ENCODE measurements around the gene ADD2. TPM values are rescaled to one million over a fixed set of nuclear protein-coding genes. Genes with fewer than 3 reads are reported as not detected.

ADD2 gene
- polyA plus RNA-seq, 1 experiment, result 0.12 TPM

DNA sequence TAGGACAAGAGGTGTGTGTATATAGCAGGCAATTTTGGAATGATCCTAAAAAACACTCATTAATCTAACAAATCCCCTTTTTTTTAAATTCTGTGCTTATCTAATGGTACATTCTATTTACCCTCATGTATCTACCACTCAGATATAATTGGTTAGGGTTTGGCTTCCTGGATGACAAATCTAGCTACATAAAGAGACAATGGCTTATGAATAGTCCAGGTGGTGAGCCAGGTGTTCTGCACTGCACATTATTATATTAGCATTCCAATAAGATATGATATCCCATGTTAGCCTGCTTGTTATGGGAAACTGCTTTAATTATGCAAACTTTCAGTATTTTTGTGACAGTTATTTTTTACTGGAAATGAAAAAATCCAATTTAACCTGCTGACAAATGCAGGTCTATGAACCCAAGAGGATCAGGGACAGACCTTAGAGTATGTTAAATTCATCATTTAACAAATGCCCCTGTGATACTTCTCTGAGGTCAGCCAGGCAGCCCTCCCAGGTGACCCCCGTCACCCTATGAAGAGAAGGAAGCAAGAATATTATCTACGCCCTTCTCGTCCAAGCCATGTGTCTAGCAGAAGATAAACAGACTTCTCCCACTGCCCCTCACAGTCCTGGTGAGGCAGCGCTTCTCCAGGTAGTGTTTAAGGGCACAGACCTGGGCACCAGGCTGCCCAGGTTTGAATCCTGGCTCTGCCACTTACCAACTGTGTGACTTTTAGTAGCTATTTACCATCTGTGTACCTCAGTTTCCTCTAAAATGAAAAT lies 83.0 kb downstream of the ADD2 start:
- peaks cover 2% of the 10 kb centered on the region for H3K27me3 ChIP-seq (ENCODE audit: control insufficient read depth, insufficient read depth, low read length)
- no peak overlapping the region for H3K4me3 ChIP-seq (ENCODE audit: low read depth, low read length)
- no peak for TF ChIP-seq CTCF (IDR thresholded peaks at IDR 0.05; ENCODE audit: low read depth, low read length)
- DNase-seq (ENCODE audit: low read depth, low spot score), result no peak
- no peak overlapping the region for H3K27ac ChIP-seq (ENCODE audit: low read depth, low read length)
- ChIA-PET CTCF (no interaction called here), POLR2A (no interaction called here)
- H3K9me3 ChIP-seq (ENCODE audit: control insufficient read depth, insufficient read depth, low read length), result no peaks in the 10 kb centered on the region

GRCh38 chr2:70683455-70683854 lies 84.5 kb downstream of the ADD2 start:
- POLR2A ChIA-PET, result no interaction called here
- Histone ChIP-seq H3K9me3 (ENCODE audit: control insufficient read depth, insufficient read depth, low read length) (no peaks in the 10 kb centered on the region), H3K4me3 (ENCODE audit: low read depth, low read length) (no peak overlapping the region), H3K27ac (ENCODE audit: low read depth, low read length) (no peak overlapping the region), H3K27me3 (ENCODE audit: control insufficient read depth, insufficient read depth, low read length) (peaks cover 2% of the 10 kb centered on the region)
- CTCF ChIA-PET, result no interaction called here
- no peak for TF ChIP-seq CTCF (IDR thresholded peaks at IDR 0.05; ENCODE audit: low read depth, low read length)
- no peak for DNase-seq (ENCODE audit: low read depth, low spot score)

GRCh38 chr2:70680735-70681134 lies 87.3 kb downstream of the ADD2 start:
- no peak for TF ChIP-seq CTCF (IDR thresholded peaks at IDR 0.05; ENCODE audit: low read depth, low read length)
- DNase-seq (ENCODE audit: low read depth, low spot score), result no peak
- Histone ChIP-seq H3K27me3 (ENCODE audit: control insufficient read depth, insufficient read depth, low read length) (peaks cover 2% of the 10 kb centered on the region), H3K9me3 (ENCODE audit: control insufficient read depth, insufficient read depth, low read length) (no peaks in the 10 kb centered on the region), H3K4me3 (ENCODE audit: low read depth, low read length) (no peak overlapping the region), H3K27ac (ENCODE audit: low read depth, low read length) (no peak overlapping the region)
- CTCF ChIA-PET, result no interaction called here
- POLR2A ChIA-PET, result no interaction called here

DNA sequence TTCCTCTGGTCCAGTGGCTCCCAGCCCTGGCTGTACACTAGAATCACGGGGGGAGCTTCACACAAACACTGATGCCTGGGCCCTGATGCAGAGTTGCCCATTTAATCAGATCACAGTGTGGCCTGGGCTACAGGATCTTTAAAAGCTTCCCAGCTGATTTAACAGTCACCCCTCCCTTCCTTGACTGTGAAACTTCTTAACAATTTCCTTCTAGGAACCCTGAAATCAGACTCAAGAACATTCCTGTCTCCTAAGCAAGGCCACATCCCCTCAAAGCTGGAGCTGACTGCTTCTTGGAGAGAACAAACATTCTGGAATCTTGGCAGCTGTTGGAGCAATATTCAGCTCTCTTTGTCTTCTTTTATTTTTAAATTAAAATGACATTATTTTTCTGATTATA lies 88.7 kb downstream of the ADD2 start:
- no peak for TF ChIP-seq CTCF (IDR thresholded peaks at IDR 0.05; ENCODE audit: low read depth, low read length)
- H3K4me3 ChIP-seq (ENCODE audit: low read depth, low read length), result no peak overlapping the region
- peaks cover 2% of the 10 kb centered on the region for H3K27me3 ChIP-seq (ENCODE audit: control insufficient read depth, insufficient read depth, low read length)
- ChIA-PET POLR2A (no interaction called here), CTCF (no interaction called here)
- H3K27ac ChIP-seq (ENCODE audit: low read depth, low read length), result no peak overlapping the region
- no peaks in the 10 kb centered on the region for H3K9me3 ChIP-seq (ENCODE audit: control insufficient read depth, insufficient read depth, low read length)
- DNase-seq (ENCODE audit: low read depth, low spot score), result no peak

DNA sequence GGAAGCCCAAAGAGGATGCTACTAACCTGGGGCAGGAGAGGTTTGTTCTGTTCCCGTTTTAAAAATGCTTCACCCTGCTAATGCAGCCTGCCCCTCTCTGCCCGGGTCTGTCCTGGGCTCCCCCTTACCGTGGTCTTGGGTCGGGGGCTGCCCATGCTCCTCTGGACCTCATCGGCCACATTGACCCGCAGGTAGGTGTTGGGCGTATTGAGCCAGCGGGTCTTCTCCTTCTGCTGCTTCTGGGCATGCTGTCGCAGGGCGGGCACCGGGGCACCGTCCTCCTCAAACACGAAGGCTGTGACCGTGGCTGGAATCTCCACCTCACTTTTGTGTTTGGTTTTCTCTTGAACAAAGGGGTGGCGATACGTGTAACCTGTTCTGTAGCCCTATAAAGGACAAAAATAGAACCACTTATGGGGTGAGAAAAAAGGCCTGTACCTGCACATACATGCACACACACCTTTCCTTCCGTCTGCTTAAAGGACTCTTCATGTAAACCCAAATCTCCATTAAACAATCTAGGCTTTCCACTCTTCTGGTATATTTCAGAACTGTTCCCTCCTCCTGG lies 89.3 kb downstream of the ADD2 start:
- Histone ChIP-seq H3K9me3 (ENCODE audit: control insufficient read depth, insufficient read depth, low read length) (no peaks in the 10 kb centered on the region), H3K4me3 (ENCODE audit: low read depth, low read length) (no peak overlapping the region), H3K27ac (ENCODE audit: low read depth, low read length) (no peak overlapping the region), H3K27me3 (ENCODE audit: control insufficient read depth, insufficient read depth, low read length) (no peaks in the 10 kb centered on the region)
- CTCF ChIA-PET, result no interaction called here
- POLR2A ChIA-PET, result no interaction called here
- no peak for DNase-seq (ENCODE audit: low read depth, low spot score)
- no peak for TF ChIP-seq CTCF (IDR thresholded peaks at IDR 0.05; ENCODE audit: low read depth, low read length)
